HG03571 (cell line): Measurements from ENCODE around the gene CIC.

Experiments used
- ATAC-seq: cut with Tn5 transposase; IDR thresholded peaks from one replicate; pipeline ENCODE4 v1.9.1; 2021; ENCODE audit not compliant: unreplicated experiment

Gene CIC

GRCh38 chr19:42268704-42269477 lies at the start of gene CIC:
CIC (plus strand) TSS chr19:42269252; CDS start chr19:42271784, 2,532 bp downstream.
- ATAC-seq = peak; percentile 69

GRCh38 chr19:42219812-42220750 lies 49.0 kb upstream of the CIC start, which contains the start of gene ZNF526:
ZNF526 (plus strand) TSS chr19:42220312; CDS start chr19:42224404, 4,092 bp downstream.
- peak; percentile 64 for ATAC-seq

GRCh38 chr19:42220751-42221097 lies 48.3 kb upstream of the CIC start:
- no peak for ATAC-seq

DNA sequence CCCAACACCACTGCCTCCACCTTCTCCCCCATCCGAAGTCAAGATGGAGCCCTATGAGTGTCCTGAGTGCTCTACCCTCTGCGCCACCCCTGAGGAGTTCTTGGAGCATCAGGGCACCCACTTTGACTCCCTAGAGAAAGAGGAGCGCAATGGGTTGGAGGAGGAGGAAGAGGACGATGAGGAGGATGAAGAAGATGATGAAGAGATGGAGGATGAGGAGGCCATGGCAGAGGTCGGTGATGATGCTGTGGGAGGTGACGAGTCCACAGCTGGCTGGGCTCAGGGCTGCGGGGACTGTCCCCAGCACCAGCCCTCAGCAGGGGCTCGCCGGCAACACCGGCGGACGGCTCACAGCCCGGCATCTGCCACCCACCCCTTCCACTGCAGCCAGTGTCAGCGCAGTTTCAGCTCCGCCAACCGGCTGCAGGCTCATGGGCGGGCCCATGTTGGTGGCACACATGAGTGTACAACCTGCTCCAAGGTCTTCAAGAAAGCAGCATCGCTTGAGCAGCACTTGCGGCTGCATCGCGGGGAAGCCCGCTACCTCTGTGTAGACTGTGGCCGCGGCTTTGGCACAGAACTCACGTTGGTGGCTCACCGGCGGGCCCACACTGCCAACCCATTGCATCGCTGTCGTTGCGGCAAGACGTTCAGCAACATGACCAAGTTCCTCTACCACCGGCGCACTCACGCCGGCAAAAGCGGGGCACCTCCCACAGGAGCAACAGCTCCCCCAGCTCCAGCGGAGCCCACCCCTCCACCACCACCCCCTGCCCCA lies 43.9 kb upstream of the CIC start:
- no peak for ATAC-seq

GRCh38 chr19:42225718-42226292 lies 43.2 kb upstream of the CIC start:
- ATAC-seq = no peak

DNA sequence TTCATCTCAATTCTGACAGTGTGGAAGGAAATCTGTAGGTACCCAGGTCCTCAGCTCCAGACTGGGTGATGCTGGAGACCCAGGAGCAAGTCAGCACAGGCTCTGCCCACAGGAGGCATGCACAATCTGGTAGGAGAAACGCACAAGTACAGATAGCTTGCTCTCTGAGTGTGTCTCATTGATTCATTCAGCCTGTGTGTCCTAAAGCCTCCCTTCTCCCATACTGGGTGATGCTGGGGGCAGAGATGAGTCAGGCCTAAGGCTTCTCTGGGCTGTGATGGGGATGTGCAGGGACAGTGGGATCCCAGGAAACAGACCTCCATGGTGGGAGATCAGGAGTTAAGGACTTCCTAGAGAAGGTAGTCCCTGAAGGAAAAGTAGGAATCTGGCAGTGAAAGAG lies 42.2 kb upstream of the CIC start:
- no peak for ATAC-seq

DNA sequence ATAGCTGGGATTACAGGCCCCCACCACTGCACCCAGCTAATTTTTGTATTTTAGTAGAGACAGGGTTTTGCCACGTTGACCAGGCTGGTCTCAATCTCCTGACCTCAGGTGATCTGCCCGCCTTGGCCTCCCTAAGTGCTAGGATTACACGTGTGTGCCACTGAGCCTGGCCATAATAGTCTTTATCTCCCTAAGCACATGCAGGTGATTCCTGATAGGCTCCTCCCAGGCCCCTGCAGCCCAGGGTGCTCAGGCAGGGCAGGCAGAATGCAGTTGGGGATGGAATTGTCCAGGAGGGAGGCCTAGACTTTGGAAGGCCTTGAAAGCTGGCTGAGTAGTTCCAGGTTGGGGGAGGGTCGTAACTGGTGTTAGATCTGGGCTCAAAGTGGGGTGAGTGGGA lies 40.4 kb upstream of the CIC start:
- no peak for ATAC-seq

GRCh38 chr19:42229301-42229854 lies 39.7 kb upstream of the CIC start:
- no peak for ATAC-seq

DNA sequence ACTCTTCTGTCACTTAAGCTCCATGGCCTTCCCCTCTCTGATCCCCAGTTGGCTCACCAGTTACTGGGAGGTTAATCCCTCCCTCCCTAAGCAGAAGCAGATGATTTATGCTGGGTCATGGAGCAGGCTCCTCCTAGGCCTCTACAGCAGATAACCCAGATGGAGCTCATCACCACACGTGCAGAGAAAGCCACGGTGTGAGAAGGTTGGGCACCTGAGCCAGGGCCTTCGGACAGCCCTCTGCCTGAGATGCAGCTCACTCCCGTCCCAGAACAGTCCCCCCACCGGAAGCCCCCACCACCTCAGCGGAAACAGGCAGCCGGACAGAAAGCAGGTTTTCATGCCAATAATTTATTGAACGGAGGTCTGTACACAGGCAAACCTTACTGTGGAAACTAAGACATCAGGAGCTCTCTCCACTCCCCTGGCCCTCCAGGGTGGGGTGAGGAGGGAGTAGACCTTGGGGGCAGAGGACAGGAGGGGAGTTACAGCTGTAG lies 39.1 kb upstream of the CIC start:
- no peak for ATAC-seq

DNA sequence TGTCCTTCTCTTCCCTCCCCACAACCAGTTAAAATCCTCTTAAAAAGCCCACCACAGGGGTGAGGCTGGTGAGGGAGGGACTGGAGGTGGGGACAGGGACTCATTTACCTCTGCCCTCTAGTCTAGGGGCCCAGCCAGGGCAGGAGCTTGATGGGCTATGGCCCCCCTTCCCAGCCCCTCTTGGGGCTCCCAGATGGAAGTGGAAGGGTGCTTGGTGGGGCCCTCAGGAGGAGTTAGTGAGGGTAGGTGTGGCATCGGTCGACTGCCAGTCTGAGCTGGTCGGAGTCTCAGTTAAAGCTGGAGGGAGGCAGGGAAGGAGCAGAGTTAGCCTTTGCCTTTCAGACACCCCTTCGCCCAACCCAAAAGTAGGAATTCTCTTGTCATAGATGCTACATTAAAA lies 38.5 kb upstream of the CIC start:
- ATAC-seq = no peak

DNA sequence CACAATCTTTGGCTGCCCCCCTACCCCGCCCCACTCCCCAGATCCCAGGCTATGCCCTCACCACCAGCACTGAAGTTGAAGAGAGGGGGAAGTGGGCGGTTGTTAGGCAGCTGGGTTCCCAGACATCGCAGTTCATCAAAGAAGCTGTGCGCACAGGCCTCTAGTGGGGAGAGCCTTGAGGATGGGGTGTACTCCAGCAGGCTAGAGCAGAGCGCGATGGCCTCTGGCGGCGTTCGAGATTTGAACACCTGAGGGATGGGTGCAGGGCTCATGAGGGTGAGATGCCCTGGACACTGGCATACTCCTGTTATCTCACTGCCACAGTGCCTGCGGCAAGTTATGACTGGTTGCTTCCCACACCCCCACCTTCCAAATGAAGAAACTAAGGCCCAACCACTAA lies 36.6 kb upstream of the CIC start:
- no peak for ATAC-seq

DNA sequence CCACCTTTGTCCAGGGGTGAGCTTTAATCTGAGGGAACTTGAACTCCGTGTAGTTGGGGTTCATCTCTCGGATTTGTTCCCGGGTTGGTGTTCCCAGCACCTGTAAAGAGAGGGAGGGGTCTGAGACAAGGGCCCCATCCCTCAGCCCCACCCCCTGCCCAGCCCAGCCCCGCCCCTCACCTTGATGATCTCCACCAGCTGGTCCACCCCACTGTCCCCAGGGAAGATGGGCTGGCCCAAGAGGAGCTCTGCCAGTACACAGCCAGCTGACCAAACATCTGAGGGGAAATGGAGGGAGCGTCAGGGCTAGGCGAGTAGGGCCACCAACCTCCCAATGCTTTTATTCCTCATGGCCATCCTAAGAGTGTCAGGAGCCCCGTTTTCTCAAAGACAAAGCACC lies 35.9 kb upstream of the CIC start:
- ATAC-seq = no peak

GRCh38 chr19:42233678-42234292 lies 35.3 kb upstream of the CIC start:
- no peak for ATAC-seq

DNA sequence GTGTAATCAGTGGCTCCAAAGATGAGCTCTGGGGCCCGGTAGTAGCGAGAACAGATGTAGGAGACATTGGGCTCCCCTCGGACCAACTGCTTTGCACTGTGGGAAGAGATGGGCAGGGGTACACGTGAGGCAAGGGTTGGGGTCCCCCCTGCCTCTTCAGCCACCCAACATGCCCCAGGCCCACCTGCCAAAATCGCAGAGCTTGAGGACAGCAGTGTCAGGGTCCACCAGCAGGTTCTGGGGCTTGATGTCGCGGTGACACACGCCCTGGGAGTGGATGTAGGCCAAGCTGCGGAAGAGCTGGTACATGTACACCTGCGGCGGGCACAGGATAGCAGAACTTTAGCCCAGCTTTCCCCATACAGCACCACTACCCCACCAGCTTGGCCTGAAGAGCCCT lies 34.7 kb upstream of the CIC start:
- no peak for ATAC-seq

DNA sequence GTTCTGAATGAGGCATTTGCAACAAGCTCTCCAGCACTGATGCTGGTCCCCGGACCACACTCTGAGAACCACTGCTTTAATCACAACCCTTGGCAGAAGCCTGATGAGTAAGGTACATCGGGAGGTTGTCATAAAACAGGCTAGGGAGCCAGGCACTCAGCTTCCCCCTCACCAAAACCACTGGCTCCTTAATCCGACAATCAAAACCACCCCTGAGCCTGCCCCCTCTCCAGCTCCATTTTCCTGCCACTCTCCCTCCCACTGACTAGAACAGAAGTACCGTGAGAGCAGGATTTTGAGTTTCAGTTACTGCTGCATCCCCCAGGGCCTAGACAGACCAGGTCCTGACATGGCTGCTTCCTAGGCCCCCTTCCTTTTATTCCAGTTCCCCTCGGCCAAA lies 33.9 kb upstream of the CIC start:
- ATAC-seq = no peak

GRCh38 chr19:42239544-42240220 lies 29.4 kb upstream of the CIC start:
- ATAC-seq = no peak

GRCh38 chr19:42241279-42241678 lies 27.8 kb upstream of the CIC start:
- no peak for ATAC-seq

DNA sequence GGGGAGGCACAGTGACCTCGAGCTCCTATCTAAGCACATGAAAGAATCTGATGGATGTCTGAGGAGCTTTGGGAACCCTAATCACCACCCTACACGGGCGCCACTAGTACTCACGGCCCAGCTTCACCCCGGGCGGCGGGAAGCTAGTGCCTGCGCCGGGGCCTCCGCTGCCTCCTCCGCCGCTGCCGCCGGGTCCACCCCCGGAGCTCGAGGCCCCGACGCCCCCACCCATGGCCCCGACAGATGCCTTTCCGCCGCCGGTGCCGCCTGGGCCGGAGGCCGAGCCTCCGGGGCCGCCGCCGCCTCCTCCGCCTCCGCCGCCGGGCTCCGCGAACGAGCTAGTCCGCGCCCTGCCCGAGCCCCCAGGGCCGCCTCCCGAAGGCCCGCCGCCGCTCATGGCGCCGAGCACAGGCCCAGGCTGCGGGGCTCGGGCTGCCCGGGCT lies 27.0 kb upstream of the CIC start:
- ATAC-seq = no peak
